HepG2 (cell line): ENCODE results near the gene MYBPC2. TPM values are rescaled to one million over a fixed set of nuclear protein-coding genes. Genes with fewer than 3 reads are reported as not detected.

Source experiments
- ATAC-seq: fragments of 200-7000 bp; cut with Tn5 transposase; 3 replicates; pipeline ENCODE4 v1.9.1; 2020; ENCODE audit warnings: mild to moderate bottlenecking, moderate library complexity
- BruUV-seq: library from RNA; stranded (reverse); fragments of 400-500 nt; replicated peaks from 2 replicates; lab custom pipeline; 2021; lab: Mats Ljungman, UMichigan
- CTCF ChIA-PET: fragments of 300-600 bp; formaldehyde crosslinking; extraction: SDS; loops from one replicate; lab custom pipeline; 2021; ENCODE audit warnings: low total read pairs, inconsistent platforms, low intra/inter-chr PET ratio; lab: Yijun Ruan, JAX
- POLR2A ChIA-PET: fragments of 350-600 bp; sonication (Branson Sonifier 250); formaldehyde crosslinking; loops from one replicate; lab custom pipeline; 2020; ENCODE audit warnings: antibody characterized with exemption, inconsistent platforms; lab: Yijun Ruan, JAX
- DNase-seq: peaks from one replicate; pipeline ENCODE4 v3.0.0-alpha.2; 2015; ENCODE audit warnings: low spot score
- FAIRE-seq: peaks from 3 replicates; lab custom pipeline; 2011; peaks lifted over from hg19 to GRCh38; lab: Jason Lieb, UNC
- H2AFZ ChIP-seq: one replicate; pipeline ENCODE4 v1.6.1; 2011; ENCODE audit warnings: low read length, inconsistent platforms
- H3K27ac ChIP-seq: fragments of 300-600 bp; 3 replicates; pipeline ENCODE4 v1.8.0; 2011; ENCODE audit warnings: mixed run types, mild to moderate bottlenecking, mixed read lengths, low read length, inconsistent platforms; ENCODE audit not compliant: insufficient read depth; ENCODE audit errors: extremely low read length
- H3K27me3 ChIP-seq, 2 experiments: fragments of 200-600 bp in 1 of 2; 2 replicates in 1 of 2; 3 replicates in 1 of 2; pipeline versions ENCODE4 v1.6.0 to v1.8.0; 2011; ENCODE audit warnings: low read length in 2 of 2, mild to moderate bottlenecking in 2 of 2, moderate library complexity in 2 of 2, inconsistent platforms in 1 of 2; ENCODE audit not compliant: insufficient read depth in 2 of 2, control insufficient read depth in 1 of 2
- H3K36me3 ChIP-seq, 2 experiments: fragments of 200-600 bp in 1 of 2; replicated peaks in 1 of 2; 2 replicates in 1 of 2; 3 replicates in 1 of 2; pipeline versions ENCODE4 v1.5.1 to v1.8.0; 2011; ENCODE audit warnings: low read length in 2 of 2, inconsistent platforms in 1 of 2; ENCODE audit not compliant: insufficient read depth in 2 of 2, control insufficient read depth in 1 of 2
- H3K4me1 ChIP-seq: 2 replicates; pipeline ENCODE4 v1.5.1; 2012; ENCODE audit warnings: low read length, inconsistent platforms; ENCODE audit not compliant: insufficient read depth
- H3K4me2 ChIP-seq: 2 replicates; pipeline ENCODE4 v1.6.0; 2011; ENCODE audit warnings: low read depth, low read length, inconsistent platforms
- H3K4me3 ChIP-seq, 3 experiments: fragments of 200-600 bp in 1 of 3; sonication (generic), shearing (Covaris generic) in 1 of 3; replicated peaks in 1 of 3; 2 replicates each; pipeline ENCODE4 v1.5.1; 2011 to 2016; ENCODE audit warnings: low read length in 3 of 3, inconsistent platforms in 2 of 3, low read depth in 2 of 3, mild to moderate bottlenecking in 2 of 3, control low read depth in 1 of 3, mixed read lengths in 1 of 3; ENCODE audit not compliant: insufficient read depth in 1 of 3
- H3K79me2 ChIP-seq: one replicate; pipeline ENCODE4 v1.6.1; 2011; ENCODE audit warnings: low read length, inconsistent platforms; ENCODE audit not compliant: insufficient read depth
- H3K9ac ChIP-seq: 2 replicates; pipeline ENCODE4 v1.6.0; 2011; ENCODE audit warnings: mild to moderate bottlenecking, low read depth, low read length, inconsistent platforms; ENCODE audit not compliant: insufficient read depth
- H3K9me3 ChIP-seq: 2 replicates; pipeline ENCODE4 v1.5.1; 2012; ENCODE audit warnings: mild to moderate bottlenecking, low read length
- H4K20me1 ChIP-seq: 2 replicates; pipeline ENCODE4 v1.6.0; 2011; ENCODE audit warnings: inconsistent platforms, mild to moderate bottlenecking, low read length, moderate library complexity; ENCODE audit not compliant: insufficient read depth
- CREB1 ChIP-seq, 2 experiments: fragments of 450-650 bp in 1 of 2; IDR thresholded peaks; 2 replicates each; pipeline ENCODE4 v1.6.1; 2016 to 2017; ENCODE audit warnings: control low read depth in 1 of 2, mild to moderate bottlenecking in 1 of 2, missing compliant biosample characterization in 1 of 2, missing genetic modification characterization in 1 of 2
- FOXC1 ChIP-seq: sonication (generic); formaldehyde crosslinking; IDR thresholded peaks from 2 replicates; pipeline ENCODE4 v1.8.0; 2022; ENCODE audit warnings: mild to moderate bottlenecking, missing genetic modification reagents, borderline replicate concordance
- KAT8 ChIP-seq: IDR thresholded peaks from 2 replicates; pipeline ENCODE4 v1.6.1; 2016; ENCODE audit warnings: missing genetic modification reagents, missing compliant biosample characterization
- KDM1A ChIP-seq: IDR thresholded peaks from 2 replicates; pipeline ENCODE4 v1.6.1; 2016; ENCODE audit warnings: missing compliant biosample characterization
- SIX4 ChIP-seq: sonication (generic); formaldehyde crosslinking; IDR thresholded peaks from 2 replicates; pipeline ENCODE4 v1.4.0; 2020; ENCODE audit warnings: missing genetic modification reagents
- ZNF121 ChIP-seq: sonication (generic); formaldehyde crosslinking; IDR thresholded peaks from 2 replicates; pipeline ENCODE4 v1.5.0; 2020; ENCODE audit warnings: mild to moderate bottlenecking, missing genetic modification reagents
- ZNF225 ChIP-seq: sonication (generic); formaldehyde crosslinking; IDR thresholded peaks from 2 replicates; pipeline ENCODE4 v1.4.0; 2020; ENCODE audit warnings: mild to moderate bottlenecking, missing genetic modification reagents
- ZNF274 ChIP-seq: sonication (generic); formaldehyde crosslinking; IDR thresholded peaks from 2 replicates; pipeline ENCODE4 v1.5.1; 2020; ENCODE audit warnings: mild to moderate bottlenecking, missing genetic modification reagents
- ZNF350 ChIP-seq: sonication (generic); formaldehyde crosslinking; IDR thresholded peaks from 2 replicates; pipeline ENCODE4 v1.4.0; 2020; ENCODE audit warnings: mild to moderate bottlenecking, low read depth, missing genetic modification reagents, borderline replicate concordance
- ZNF446 ChIP-seq: sonication (generic); formaldehyde crosslinking; IDR thresholded peaks from 2 replicates; pipeline ENCODE4 v1.5.0; 2020; ENCODE audit warnings: mild to moderate bottlenecking, missing genetic modification reagents
- WGBS: methylation state at CpG from one replicate; pipeline ENCODE4 v1.1.6; 2017; ENCODE audit warnings: low lambda C conversion rate; 5-methylcytosine and 5-hydroxymethylcytosine counted together
- in situ Hi-C: cut with HindIII; loops from 2 replicates; pipeline ENCODE4 v1.10.0; 2017; ENCODE audit warnings: low pct_unique_long_range_greater_than_20kb; ENCODE audit not compliant: extremely low pct_ligation_motif_present
- intact Hi-C: fragments of 100-400 bp; cut with micrococcal nuclease; formaldehyde crosslinking; loops from one replicate; pipeline ENCODE4 v1.10.0; 2022; ENCODE audit not compliant: unreplicated experiment
- polyA plus RNA-seq, 8 experiments: library from polyadenylated mRNA; depleted of rRNA in 3 of 8; stranded (reverse) in 7 of 8; unstranded in 1 of 8; fragments of >200 nt; fragmentation: Illumina TruSeq in 4 of 8; extraction: Trizol in 4 of 8; gene quantifications; 2 replicates each; pipeline versions ENCODE4 v1.2.1 to v1.2.3, GENCODE V29; 2011 to 2016; ENCODE audit warnings: low read depth in 4 of 8, missing spikeins in 1 of 8, mixed read lengths in 1 of 8; ENCODE audit not compliant: insufficient read depth in 1 of 8
- total RNA-seq, 5 experiments: library from RNA; depleted of rRNA; stranded (reverse); fragments of >200 nt; fragmentation: Illumina TruSeq; extraction: Trizol; gene quantifications; 2 replicates each; pipeline ENCODE4 v1.2.3, GENCODE V29; 2016; ENCODE audit warnings: low read depth in 1 of 5
- TF ChIP-seq, protein P1 (sequence below): sonication (generic); formaldehyde crosslinking; IDR thresholded peaks from 2 replicates; pipeline ENCODE4 v1.5.1; 2020; ENCODE audit warnings: mild to moderate bottlenecking, missing genetic modification reagents, moderate library complexity

The MYBPC2 gene
- total and polyA plus RNA-seq, 2 of the 13 experiments (the other 11 are each of a cell fraction or from before 2014, with no cell fraction given): not detected

- ATAC-seq (no peak), FAIRE-seq (no peak), DNase-seq (no peak)
- in situ Hi-C loops (no loop called here), intact Hi-C loops (no loop called here)
- no TSS peak for BruUV-seq
- Histone ChIP-seq H3K27me3 (peaks cover 8 to 23% of the 10 kb centered on the region in 2 experiments; a peak in 4 of 5 replicates), H3K9me3 (no peaks in the 10 kb centered on the region), H3K79me2 (no peaks in the 10 kb centered on the region), H3K4me3 (peak overlapping the region; percentile 41 to 70 (median 56); a peak in 5 of 6 replicates), H3K4me2 (peak overlapping the region; percentile 94), H2AFZ (peak overlapping the region; percentile 75), H4K20me1 (no peaks in the 10 kb centered on the region), H3K4me1 (peaks cover 10% of the 10 kb centered on the region), H3K27ac (no peak overlapping the region), H3K9ac (peak overlapping the region; percentile 57), H3K36me3 (no peaks in the 10 kb centered on the region)
- POLR2A ChIA-PET: no interaction called here
- CTCF ChIA-PET: no interaction called here
- TF ChIP-seq CREB1 (IDR thresholded peaks at IDR 0.05): peak; percentile 22; the same call in 1 of the 2 replicates
- no peak for TF ChIP-seq CREB1 (CRISPR knock-in tag; IDR thresholded peaks at IDR 0.05)
- TF ChIP-seq ZNF121 (CRISPR knock-in tag): peak; percentile 57; the same call in 1 of the 2 replicates
- TF ChIP-seq ZNF225 (CRISPR knock-in tag): 0 out of 2 replicates have a peak, but pooled peaks have one; percentile 13
- TF ChIP-seq ZNF446: no peak
- WGBS: 27% methylated on average over 13 of the region's 13 CpGs
Measured at GRCh38 chr19:50430888-50431342, 1.8 kb upstream of the MYBPC2 start.

DNA sequence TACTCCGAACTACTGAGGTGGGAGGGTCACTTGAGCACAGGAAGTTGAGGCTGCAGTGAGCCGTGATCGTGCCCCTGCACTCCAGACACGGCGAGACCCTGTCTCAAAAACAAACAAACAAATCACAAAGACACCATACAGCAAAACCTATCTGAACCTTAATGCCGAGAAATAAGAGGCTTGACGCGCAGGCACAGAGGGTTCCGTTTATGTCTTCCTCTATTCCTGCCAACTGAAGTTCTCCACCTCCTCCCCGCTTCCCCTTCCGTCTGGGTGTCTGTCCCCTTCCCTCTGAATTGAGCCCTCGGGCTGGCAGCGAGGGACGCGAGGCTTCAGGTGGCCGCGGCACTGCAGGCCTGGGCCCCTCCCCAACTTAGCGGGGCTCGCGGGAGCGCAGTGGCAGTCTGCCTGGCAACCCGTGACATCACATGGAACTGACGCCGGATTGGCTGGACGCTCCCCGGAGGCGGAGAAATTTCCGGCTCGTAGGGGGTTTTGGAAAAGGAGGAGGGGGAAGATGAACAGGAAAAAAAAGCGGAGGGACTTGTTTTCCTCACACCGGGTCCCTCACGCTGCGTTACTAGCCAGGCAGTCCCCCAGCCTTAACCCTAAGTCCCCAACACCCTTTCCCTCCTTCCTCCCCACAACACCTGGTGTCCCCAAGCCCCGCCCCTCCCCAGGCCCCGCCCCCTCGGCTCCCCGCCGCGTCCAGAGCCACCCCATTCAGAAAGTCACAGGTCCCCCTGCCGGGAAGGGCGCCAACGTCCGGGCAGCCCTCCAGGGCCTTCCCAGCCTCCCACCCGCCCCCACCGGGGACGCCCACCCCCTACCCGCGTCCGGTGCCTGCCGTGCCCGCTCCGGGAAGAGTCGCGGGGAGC is 1.1 kb upstream of the MYBPC2 start:
- 2% methylated on average over 39 of the region's 54 CpGs for WGBS
- ChIA-PET POLR2A (no interaction called here), CTCF (no interaction called here)
- Histone ChIP-seq H3K9me3 (no peaks in the 10 kb centered on the region), H2AFZ (peak overlapping the region; percentile 75), H3K4me3 (peak overlapping the region; percentile 56 to 70 (median 56); a peak in 5 of 6 replicates), H3K27me3 (peaks cover 8 to 23% of the 10 kb centered on the region in 2 experiments; a peak in 4 of 5 replicates), H3K79me2 (no peaks in the 10 kb centered on the region), H3K4me2 (peak overlapping the region; percentile 95), H3K27ac (no peak overlapping the region), H3K36me3 (no peaks in the 10 kb centered on the region), H3K4me1 (peaks cover 10% of the 10 kb centered on the region), H3K9ac (peak overlapping the region; percentile 58), H4K20me1 (no peaks in the 10 kb centered on the region)
- no TSS peak for BruUV-seq
- FAIRE-seq: peak; percentile 40
- peak; percentile 66 for DNase-seq
- ATAC-seq: peak; percentile 95
- in situ Hi-C loops: no loop called here
- intact Hi-C loops: no loop called here
- TF ChIP-seq SIX4 (CRISPR knock-in tag): no peak
- peak; percentile 52; the same call in 1 of the 2 replicates for TF ChIP-seq KAT8 (CRISPR knock-in tag)
- peak; percentile 65; the same call in 1 of the 2 replicates for TF ChIP-seq ZNF274 (CRISPR knock-in tag)
- TF ChIP-seq FOXC1 (CRISPR knock-in tag): 0 out of 2 replicates have a peak, but pooled peaks have one; percentile 46
- TF ChIP-seq, protein P1, sequence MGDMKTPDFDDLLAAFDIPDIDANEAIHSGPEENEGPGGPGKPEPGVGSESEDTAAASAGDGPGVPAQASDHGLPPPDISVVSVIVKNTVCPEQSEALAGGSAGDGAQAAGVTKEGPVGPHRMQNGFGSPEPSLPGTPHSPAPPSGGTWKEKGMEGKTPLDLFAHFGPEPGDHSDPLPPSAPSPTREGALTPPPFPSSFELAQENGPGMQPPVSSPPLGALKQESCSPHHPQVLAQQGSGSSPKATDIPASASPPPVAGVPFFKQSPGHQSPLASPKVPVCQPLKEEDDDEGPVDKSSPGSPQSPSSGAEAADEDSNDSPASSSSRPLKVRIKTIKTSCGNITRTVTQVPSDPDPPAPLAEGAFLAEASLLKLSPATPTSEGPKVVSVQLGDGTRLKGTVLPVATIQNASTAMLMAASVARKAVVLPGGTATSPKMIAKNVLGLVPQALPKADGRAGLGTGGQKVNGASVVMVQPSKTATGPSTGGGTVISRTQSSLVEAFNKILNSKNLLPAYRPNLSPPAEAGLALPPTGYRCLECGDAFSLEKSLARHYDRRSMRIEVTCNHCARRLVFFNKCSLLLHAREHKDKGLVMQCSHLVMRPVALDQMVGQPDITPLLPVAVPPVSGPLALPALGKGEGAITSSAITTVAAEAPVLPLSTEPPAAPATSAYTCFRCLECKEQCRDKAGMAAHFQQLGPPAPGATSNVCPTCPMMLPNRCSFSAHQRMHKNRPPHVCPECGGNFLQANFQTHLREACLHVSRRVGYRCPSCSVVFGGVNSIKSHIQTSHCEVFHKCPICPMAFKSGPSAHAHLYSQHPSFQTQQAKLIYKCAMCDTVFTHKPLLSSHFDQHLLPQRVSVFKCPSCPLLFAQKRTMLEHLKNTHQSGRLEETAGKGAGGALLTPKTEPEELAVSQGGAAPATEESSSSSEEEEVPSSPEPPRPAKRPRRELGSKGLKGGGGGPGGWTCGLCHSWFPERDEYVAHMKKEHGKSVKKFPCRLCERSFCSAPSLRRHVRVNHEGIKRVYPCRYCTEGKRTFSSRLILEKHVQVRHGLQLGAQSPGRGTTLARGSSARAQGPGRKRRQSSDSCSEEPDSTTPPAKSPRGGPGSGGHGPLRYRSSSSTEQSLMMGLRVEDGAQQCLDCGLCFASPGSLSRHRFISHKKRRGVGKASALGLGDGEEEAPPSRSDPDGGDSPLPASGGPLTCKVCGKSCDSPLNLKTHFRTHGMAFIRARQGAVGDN: peak; percentile 83
- peak; percentile 27; the same call in 1 of the 2 replicates for TF ChIP-seq ZNF350
- 0 out of 2 replicates have a peak, but pooled peaks have one; percentile 32 for TF ChIP-seq ZNF225 (CRISPR knock-in tag)
- TF ChIP-seq KDM1A (CRISPR knock-in tag): no peak
